Suprapubic skin (tissue), 4 donors: ENCODE results near the gene CYTIP.

Experiments
- POLR2A ChIP-seq, 2 donors: fragments of 450-650 bp; IDR thresholded peaks; one replicate each; pipeline ENCODE4 v1.6.1; 2017; ENCODE audit warnings: antibody characterized with exemption in 2 of 2, mild to moderate bottlenecking in 2 of 2, moderate library complexity in 2 of 2
- POLR2AphosphoS5 ChIP-seq, 3 donors: sonication (generic); formaldehyde crosslinking; IDR thresholded peaks; one replicate each; pipeline ENCODE4 v1.6.1; 2017; ENCODE audit warnings: antibody characterized with exemption in 3 of 3
- TF ChIP-seq, protein P1 (sequence below), 2 donors: fragments of 200-600 bp in 1 of 2; fragments of 450-650 bp in 1 of 2; sonication (generic) in 1 of 2; IDR thresholded peaks; one replicate each; pipeline ENCODE4 v1.5.1; 2016 to 2019; ENCODE audit warnings: antibody characterized with exemption in 2 of 2, mild to moderate bottlenecking in 1 of 2, moderate library complexity in 1 of 2

DNA sequence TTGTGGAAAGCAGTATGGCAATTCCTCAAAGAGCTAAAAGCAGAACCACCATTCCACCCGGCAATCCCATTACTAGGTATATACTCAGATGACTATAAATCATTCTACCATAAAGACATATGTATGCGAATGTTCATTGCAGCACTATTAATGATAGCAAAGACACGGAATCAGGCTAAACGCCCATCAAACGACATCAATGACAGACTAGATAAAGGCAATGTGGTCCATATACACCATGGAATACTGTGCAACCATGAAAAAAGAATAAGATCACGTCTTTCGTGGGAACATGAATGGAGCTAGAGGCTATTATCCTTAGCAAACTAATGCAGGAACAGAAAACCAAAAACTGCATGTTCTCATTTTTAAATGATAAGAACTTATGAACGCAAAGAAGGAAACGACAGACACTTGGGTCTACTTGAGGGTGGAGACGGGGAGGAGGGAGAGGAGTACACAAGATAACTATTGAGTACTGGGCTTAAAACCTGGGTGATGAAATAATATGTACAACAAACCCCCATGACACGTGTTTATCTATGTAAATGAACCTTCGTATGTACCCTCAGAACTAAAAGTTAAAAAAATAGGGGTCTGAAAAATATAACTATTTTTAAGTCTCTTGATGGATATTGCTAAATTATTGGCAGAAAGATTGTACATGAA, 32.0 kb upstream of the CYTIP start:
- no peak for TF ChIP-seq POLR2A (IDR thresholded peaks at IDR 0.05)
- TF ChIP-seq, protein P1, sequence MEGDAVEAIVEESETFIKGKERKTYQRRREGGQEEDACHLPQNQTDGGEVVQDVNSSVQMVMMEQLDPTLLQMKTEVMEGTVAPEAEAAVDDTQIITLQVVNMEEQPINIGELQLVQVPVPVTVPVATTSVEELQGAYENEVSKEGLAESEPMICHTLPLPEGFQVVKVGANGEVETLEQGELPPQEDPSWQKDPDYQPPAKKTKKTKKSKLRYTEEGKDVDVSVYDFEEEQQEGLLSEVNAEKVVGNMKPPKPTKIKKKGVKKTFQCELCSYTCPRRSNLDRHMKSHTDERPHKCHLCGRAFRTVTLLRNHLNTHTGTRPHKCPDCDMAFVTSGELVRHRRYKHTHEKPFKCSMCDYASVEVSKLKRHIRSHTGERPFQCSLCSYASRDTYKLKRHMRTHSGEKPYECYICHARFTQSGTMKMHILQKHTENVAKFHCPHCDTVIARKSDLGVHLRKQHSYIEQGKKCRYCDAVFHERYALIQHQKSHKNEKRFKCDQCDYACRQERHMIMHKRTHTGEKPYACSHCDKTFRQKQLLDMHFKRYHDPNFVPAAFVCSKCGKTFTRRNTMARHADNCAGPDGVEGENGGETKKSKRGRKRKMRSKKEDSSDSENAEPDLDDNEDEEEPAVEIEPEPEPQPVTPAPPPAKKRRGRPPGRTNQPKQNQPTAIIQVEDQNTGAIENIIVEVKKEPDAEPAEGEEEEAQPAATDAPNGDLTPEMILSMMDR (IDR thresholded peaks at IDR 0.05): no peak
- no peak for TF ChIP-seq POLR2AphosphoS5 (IDR thresholded peaks at IDR 0.05)
